H1 (cell line): ENCODE data around the gene MREG.

Experiments
- ATF2 ChIP-seq: IDR thresholded peaks from 2 replicates; pipeline ENCODE4 v1.6.1; 2012; ENCODE audit warnings: low read length, inconsistent platforms
- BACH1 ChIP-seq: IDR thresholded peaks from 2 replicates; pipeline ENCODE4 v1.6.1; 2012; ENCODE audit warnings: low read length, improper control_type of control experiment
- CHD2 ChIP-seq: IDR thresholded peaks from 2 replicates; pipeline ENCODE4 v1.6.1; 2012; ENCODE audit warnings: low read length, improper control_type of control experiment
- CTCF ChIP-seq, 3 experiments: IDR thresholded peaks; 1 replicate in 2 of 3; 2 replicates in 1 of 3; pipeline versions ENCODE4 v1.5.1 to v1.6.1; 2011; ENCODE audit warnings: low read length in 3 of 3, mild to moderate bottlenecking in 3 of 3, inconsistent platforms in 2 of 3, low read depth in 1 of 3, moderate library complexity in 1 of 3; ENCODE audit not compliant: insufficient read depth in 1 of 3; ENCODE audit errors: control extremely low read depth in 1 of 3
- JUND ChIP-seq: IDR thresholded peaks from 2 replicates; pipeline ENCODE4 v1.6.1; 2011; ENCODE audit warnings: mild to moderate bottlenecking, improper control_type of control experiment, low read length
- MAX ChIP-seq: IDR thresholded peaks from 2 replicates; pipeline ENCODE4 v1.6.1; 2012; ENCODE audit warnings: inconsistent platforms
- POLR2A ChIP-seq, 2 experiments: IDR thresholded peaks; 1 replicate in 1 of 2; 2 replicates in 1 of 2; pipeline ENCODE4 v1.6.1; 2011; ENCODE audit warnings: low read depth in 2 of 2, low read length in 2 of 2, mild to moderate bottlenecking in 2 of 2; ENCODE audit errors: control extremely low read depth in 1 of 2
- TAF7 ChIP-seq: optimal IDR thresholded peaks from 2 replicates; pipeline ENCODE3; 2011; ENCODE audit warnings: low read depth, mild to moderate bottlenecking, inconsistent platforms, low read length, moderate library complexity, borderline replicate concordance
- ZNF274 ChIP-seq: IDR thresholded peaks from 2 replicates; pipeline ENCODE4 v1.7.0; 2012; ENCODE audit warnings: low read length, borderline replicate concordance; ENCODE audit errors: extremely low read depth

- TF ChIP-seq CTCF (IDR thresholded peaks at IDR 0.05; ENCODE audit: control extremely low read depth in 1 of 3, insufficient read depth in 1 of 3, low read depth in 1 of 3, low read length in 3 of 3) (no peak), CHD2 (no peak), MAX (no peak), JUND (no peak), POLR2A (IDR thresholded peaks at IDR 0.05; ENCODE audit: control extremely low read depth in 1 of 2, low read depth in 2 of 2, low read length in 2 of 2) (no peak), ATF2 (no peak), BACH1 (no peak), ZNF274 (no peak), TAF7 (no peak)
These were observed 4.0 kb upstream of the MREG start for GRCh38 chr2:216017365-216017764.
